ENCODE measurements around the gene BAG3. TPM values are rescaled to one million over a fixed set of nuclear protein-coding genes. Genes with fewer than 3 reads are reported as not detected.

Gene BAG3
- total RNA-seq, 2 donors from 2014 or later, result 13.4 to 19.5 TPM

DNA sequence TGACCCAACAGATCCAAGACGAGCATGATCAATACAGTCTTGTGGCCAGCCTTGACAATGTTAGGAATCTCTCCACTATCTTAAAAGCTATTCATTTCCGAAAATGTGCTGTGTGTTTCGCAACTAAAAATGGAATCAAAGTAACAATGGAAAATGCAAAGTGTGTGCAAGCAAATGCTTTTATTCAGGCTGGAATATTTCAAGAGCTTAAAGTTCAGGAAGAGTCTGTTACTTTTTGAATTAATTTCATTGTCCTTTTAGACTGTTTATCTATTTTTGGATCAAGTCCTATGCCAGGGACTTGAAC, 30.1 kb upstream of the BAG3 start:
- Histone ChIP-seq H3K9ac (ENCODE audit: extremely low read depth, low read length, poor library complexity, severe bottlenecking) (no peak overlapping the region), H3K4me1 (ENCODE audit: control insufficient read depth, insufficient read depth, low read length) (no peaks in the 10 kb centered on the region), H3K4me3 (ENCODE audit: low read length) (no peak overlapping the region), H3K27me3 (ENCODE audit: control insufficient read depth, insufficient read depth, low read length, poor library complexity, severe bottlenecking) (no peaks in the 10 kb centered on the region), H3K36me3 (ENCODE audit: control insufficient read depth, insufficient read depth, low read length) (no peaks in the 10 kb centered on the region), H3K9me3 (ENCODE audit: control insufficient read depth, low read length) (no peaks in the 10 kb centered on the region), H3K27ac (ENCODE audit: low read depth, low read length) (no peak overlapping the region)
- H3K27ac Mint-ChIP-seq, result no peak overlapping the region
- H3K36me3 Mint-ChIP-seq (ENCODE audit: low read depth), result no peaks in the 10 kb centered on the region
- H3K27me3 Mint-ChIP-seq (ENCODE audit: insufficient read depth), result no peaks in the 10 kb centered on the region
- 83 to 100% methylated on average over 3 of the region's 3 CpGs for WGBS, 2 experiments (ENCODE audit: insufficient coverage in 1 of 2, insufficient read length in 1 of 2)
- no peak for DNase-seq
- H3K9me3 Mint-ChIP-seq, result no peaks in the 10 kb centered on the region
- H3K4me3 Mint-ChIP-seq, result no peak overlapping the region
- TF ChIP-seq, protein P1, sequence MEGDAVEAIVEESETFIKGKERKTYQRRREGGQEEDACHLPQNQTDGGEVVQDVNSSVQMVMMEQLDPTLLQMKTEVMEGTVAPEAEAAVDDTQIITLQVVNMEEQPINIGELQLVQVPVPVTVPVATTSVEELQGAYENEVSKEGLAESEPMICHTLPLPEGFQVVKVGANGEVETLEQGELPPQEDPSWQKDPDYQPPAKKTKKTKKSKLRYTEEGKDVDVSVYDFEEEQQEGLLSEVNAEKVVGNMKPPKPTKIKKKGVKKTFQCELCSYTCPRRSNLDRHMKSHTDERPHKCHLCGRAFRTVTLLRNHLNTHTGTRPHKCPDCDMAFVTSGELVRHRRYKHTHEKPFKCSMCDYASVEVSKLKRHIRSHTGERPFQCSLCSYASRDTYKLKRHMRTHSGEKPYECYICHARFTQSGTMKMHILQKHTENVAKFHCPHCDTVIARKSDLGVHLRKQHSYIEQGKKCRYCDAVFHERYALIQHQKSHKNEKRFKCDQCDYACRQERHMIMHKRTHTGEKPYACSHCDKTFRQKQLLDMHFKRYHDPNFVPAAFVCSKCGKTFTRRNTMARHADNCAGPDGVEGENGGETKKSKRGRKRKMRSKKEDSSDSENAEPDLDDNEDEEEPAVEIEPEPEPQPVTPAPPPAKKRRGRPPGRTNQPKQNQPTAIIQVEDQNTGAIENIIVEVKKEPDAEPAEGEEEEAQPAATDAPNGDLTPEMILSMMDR (conservative IDR thresholded peaks at IDR 0.05), result no peak
- H3K4me1 Mint-ChIP-seq, result peaks cover 4% of the 10 kb centered on the region

DNA sequence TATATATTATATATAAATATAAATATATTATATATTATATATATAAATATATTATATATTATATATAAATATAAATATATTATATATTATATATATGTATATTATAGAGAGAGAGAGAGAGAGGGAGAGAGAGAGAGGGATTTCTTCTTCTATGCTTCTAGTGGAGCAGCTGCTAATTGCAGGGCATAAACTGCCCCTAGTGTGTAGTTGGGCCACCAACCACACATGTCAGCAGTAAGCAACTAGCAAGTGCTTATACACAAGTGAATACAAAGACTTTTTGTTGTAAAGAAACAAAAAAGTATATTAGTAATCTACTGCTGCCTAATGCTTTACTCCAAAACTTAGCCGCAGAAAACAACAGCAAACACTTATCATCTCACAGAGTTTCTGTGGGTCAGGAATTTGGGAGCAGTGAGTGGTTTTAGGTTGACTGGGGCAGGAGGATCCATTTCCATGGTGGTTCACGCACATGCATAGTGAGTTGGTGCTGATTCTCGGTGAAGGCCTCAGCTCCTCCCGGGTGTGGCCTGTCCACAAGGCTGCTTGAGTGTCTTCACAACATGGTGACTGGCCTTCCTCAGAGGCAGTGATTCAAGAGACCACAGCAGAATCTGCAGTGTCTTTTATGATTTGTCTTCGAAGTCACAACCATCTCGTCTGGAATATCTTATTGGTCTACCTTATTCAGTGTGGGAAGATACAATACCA, 25.5 kb upstream of the BAG3 start:
- WGBS, 2 experiments (ENCODE audit: insufficient coverage in 1 of 2, insufficient read length in 1 of 2), result 90 to 93% methylated on average over 5 to 6 of the region's 6 CpGs
- Histone ChIP-seq H3K27me3 (ENCODE audit: control insufficient read depth, insufficient read depth, low read length, poor library complexity, severe bottlenecking) (no peaks in the 10 kb centered on the region), H3K27ac (ENCODE audit: low read depth, low read length) (no peak overlapping the region), H3K4me3 (ENCODE audit: low read length) (no peak overlapping the region), H3K36me3 (ENCODE audit: control insufficient read depth, insufficient read depth, low read length) (no peaks in the 10 kb centered on the region), H3K9ac (ENCODE audit: extremely low read depth, low read length, poor library complexity, severe bottlenecking) (no peak overlapping the region), H3K9me3 (ENCODE audit: control insufficient read depth, low read length) (no peaks in the 10 kb centered on the region), H3K4me1 (ENCODE audit: control insufficient read depth, insufficient read depth, low read length) (no peaks in the 10 kb centered on the region)
- Mint-ChIP-seq H3K4me3 (no peak overlapping the region), H3K27ac (no peak overlapping the region), H3K9me3 (no peaks in the 10 kb centered on the region), H3K36me3 (ENCODE audit: low read depth) (no peaks in the 10 kb centered on the region), H3K27me3 (ENCODE audit: insufficient read depth) (peaks cover 5% of the 10 kb centered on the region), H3K4me1 (no peaks in the 10 kb centered on the region)
- DNase-seq, result no peak
- TF ChIP-seq, protein P1 (conservative IDR thresholded peaks at IDR 0.05), result peak; percentile 31

DNA sequence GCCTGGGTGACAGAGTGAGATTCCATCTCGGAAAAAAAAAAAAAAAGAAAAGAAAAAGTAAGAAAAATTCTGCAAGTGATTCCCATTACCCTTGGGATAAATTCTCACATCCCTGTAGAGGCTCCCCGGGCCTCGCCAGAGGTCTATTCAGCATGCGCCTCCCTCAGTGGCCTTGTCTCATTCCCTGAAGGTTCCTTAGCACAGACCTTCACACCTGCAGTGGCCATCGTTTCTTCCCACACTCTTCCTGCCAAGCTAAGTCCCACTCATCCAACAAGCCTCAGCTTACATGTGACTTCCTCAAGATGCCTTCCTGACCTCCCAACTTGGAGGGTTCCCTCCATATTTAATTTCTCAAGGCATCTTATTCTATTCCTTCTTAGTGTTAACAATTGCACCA, 20.9 kb upstream of the BAG3 start:
- H3K4me1 ChIP-seq (ENCODE audit: control insufficient read depth, insufficient read depth, low read length), result no peaks in the 10 kb centered on the region
- no peak for DNase-seq
- no peak overlapping the region for H3K27ac ChIP-seq (ENCODE audit: low read depth, low read length)
- WGBS, 2 experiments (ENCODE audit: insufficient coverage in 1 of 2, insufficient read length in 1 of 2), result 92 to 93% methylated on average over 5 of the region's 5 CpGs
- Mint-ChIP-seq H3K4me3 (no peak overlapping the region), H3K4me1 (no peaks in the 10 kb centered on the region), H3K27me3 (ENCODE audit: insufficient read depth) (peaks cover 5% of the 10 kb centered on the region), H3K9me3 (no peaks in the 10 kb centered on the region), H3K27ac (no peak overlapping the region), H3K36me3 (ENCODE audit: low read depth) (no peaks in the 10 kb centered on the region)
- no peak overlapping the region for H3K4me3 ChIP-seq (ENCODE audit: low read length)
- H3K9me3 ChIP-seq (ENCODE audit: control insufficient read depth, low read length), result no peaks in the 10 kb centered on the region
- TF ChIP-seq, protein P1 (conservative IDR thresholded peaks at IDR 0.05), result no peak
- no peaks in the 10 kb centered on the region for H3K36me3 ChIP-seq (ENCODE audit: control insufficient read depth, insufficient read depth, low read length)
- H3K9ac ChIP-seq (ENCODE audit: extremely low read depth, low read length, poor library complexity, severe bottlenecking), result no peak overlapping the region
- H3K27me3 ChIP-seq (ENCODE audit: control insufficient read depth, insufficient read depth, low read length, poor library complexity, severe bottlenecking), result no peaks in the 10 kb centered on the region
